SU-DHL-6 (cell line): Measurements from ENCODE around the gene PLA2G6.

Experiments
- H2AFZ ChIP-seq: fragments of 200-600 bp; sonication (generic); 2 replicates; pipeline ENCODE4 v1.6.1; 2014; ENCODE audit warnings: low read depth, mild to moderate bottlenecking, moderate library complexity, mixed read lengths, antibody characterized with exemption, low read length; ENCODE audit not compliant: severe bottlenecking
- H3F3A ChIP-seq: fragments of 200-600 bp; shearing (Covaris generic); 2 replicates; pipeline ENCODE4 v1.6.0; 2016; ENCODE audit warnings: antibody characterized with exemption, mild to moderate bottlenecking; ENCODE audit not compliant: insufficient read depth
- H3K27ac ChIP-seq: fragments of 200-600 bp; sonication (generic); 2 replicates; pipeline ENCODE4 v1.5.1; 2016; ENCODE audit warnings: low read depth, mild to moderate bottlenecking, low read length, moderate library complexity, mixed read lengths
- H3K27me3 ChIP-seq: fragments of 200-600 bp; sonication (generic), shearing (Covaris generic); 2 replicates; pipeline ENCODE4 v1.6.0; 2014; ENCODE audit warnings: mild to moderate bottlenecking, low read length
- H3K36me3 ChIP-seq: fragments of 200-600 bp; sonication (generic); 2 replicates; pipeline ENCODE4 v1.6.1; 2014; ENCODE audit warnings: mild to moderate bottlenecking, low read length, mixed read lengths
- H3K4me2 ChIP-seq: fragments of 300-600, 200-600 bp; shearing (Covaris generic), sonication (generic); 2 replicates; pipeline ENCODE4 v1.6.0; 2014; ENCODE audit warnings: low read length, low read depth, mild to moderate bottlenecking; ENCODE audit not compliant: poor library complexity, severe bottlenecking
- H3K4me3 ChIP-seq: fragments of 200-600 bp; sonication (generic); 2 replicates; pipeline ENCODE4 v1.5.1; 2014; ENCODE audit warnings: antibody characterized with exemption, low read length, mild to moderate bottlenecking, mixed read lengths; ENCODE audit not compliant: insufficient read depth, poor library complexity, severe bottlenecking
- H3K79me2 ChIP-seq: fragments of 200-600 bp; sonication (generic); 2 replicates; pipeline ENCODE4 v1.6.1; 2014; ENCODE audit warnings: mild to moderate bottlenecking, low read length, moderate library complexity; ENCODE audit not compliant: insufficient read depth
- H3K9ac ChIP-seq: fragments of 200-600 bp; sonication (generic); 2 replicates; pipeline ENCODE4 v1.7.0; 2014; ENCODE audit warnings: mild to moderate bottlenecking, low read length
- H3K9me2 ChIP-seq: fragments of 200-600 bp; sonication (generic); replicated peaks from 2 replicates; pipeline ENCODE4 v1.6.1; 2014; ENCODE audit warnings: low read length; ENCODE audit not compliant: insufficient read depth
- H3K9me3 ChIP-seq: fragments of 200-600 bp; sonication (generic); 2 replicates; pipeline ENCODE4 v1.6.1; 2014; ENCODE audit warnings: low read length, mixed read lengths; ENCODE audit not compliant: insufficient read depth
- H4K20me1 ChIP-seq: fragments of 200-600 bp; sonication (generic); 2 replicates; pipeline ENCODE4 v1.6.1; 2014; ENCODE audit warnings: low read depth, mild to moderate bottlenecking, antibody characterized with exemption, low read length, moderate library complexity, mixed read lengths
- EZH2phosphoT487 ChIP-seq: fragments of 200-600 bp; sonication (generic), shearing (Covaris generic); conservative IDR thresholded peaks from 2 replicates; pipeline ENCODE4 v1.6.1; 2018; ENCODE audit warnings: mild to moderate bottlenecking, antibody characterized with exemption, low read length, moderate library complexity, mixed read lengths
- TF ChIP-seq, protein P1 (sequence below): fragments of 200-600 bp; sonication (generic); IDR thresholded peaks from one replicate; pipeline ENCODE4 v1.5.1; 2017; ENCODE audit warnings: antibody characterized with exemption, mild to moderate bottlenecking, low read length, moderate library complexity; ENCODE audit not compliant: insufficient read depth, poor library complexity, severe bottlenecking

PLA2G6 gene

GRCh38 chr22:38169116-38169515 lies 12.5 kb downstream of the PLA2G6 start:
- Histone ChIP-seq H3K9me2 (no peaks in the 10 kb centered on the region), H3K36me3 (no peaks in the 10 kb centered on the region), H3K4me2 (no peak overlapping the region), H3K4me3 (no peak overlapping the region), H3K9ac (no peak overlapping the region), H3K9me3 (no peaks in the 10 kb centered on the region), H3F3A (no peaks in the 10 kb centered on the region), H2AFZ (no peak overlapping the region), H3K27me3 (no peaks in the 10 kb centered on the region), H4K20me1 (no peaks in the 10 kb centered on the region), H3K27ac (no peak overlapping the region), H3K79me2 (no peaks in the 10 kb centered on the region)
- TF ChIP-seq EZH2phosphoT487: no peak
- TF ChIP-seq, protein P1, sequence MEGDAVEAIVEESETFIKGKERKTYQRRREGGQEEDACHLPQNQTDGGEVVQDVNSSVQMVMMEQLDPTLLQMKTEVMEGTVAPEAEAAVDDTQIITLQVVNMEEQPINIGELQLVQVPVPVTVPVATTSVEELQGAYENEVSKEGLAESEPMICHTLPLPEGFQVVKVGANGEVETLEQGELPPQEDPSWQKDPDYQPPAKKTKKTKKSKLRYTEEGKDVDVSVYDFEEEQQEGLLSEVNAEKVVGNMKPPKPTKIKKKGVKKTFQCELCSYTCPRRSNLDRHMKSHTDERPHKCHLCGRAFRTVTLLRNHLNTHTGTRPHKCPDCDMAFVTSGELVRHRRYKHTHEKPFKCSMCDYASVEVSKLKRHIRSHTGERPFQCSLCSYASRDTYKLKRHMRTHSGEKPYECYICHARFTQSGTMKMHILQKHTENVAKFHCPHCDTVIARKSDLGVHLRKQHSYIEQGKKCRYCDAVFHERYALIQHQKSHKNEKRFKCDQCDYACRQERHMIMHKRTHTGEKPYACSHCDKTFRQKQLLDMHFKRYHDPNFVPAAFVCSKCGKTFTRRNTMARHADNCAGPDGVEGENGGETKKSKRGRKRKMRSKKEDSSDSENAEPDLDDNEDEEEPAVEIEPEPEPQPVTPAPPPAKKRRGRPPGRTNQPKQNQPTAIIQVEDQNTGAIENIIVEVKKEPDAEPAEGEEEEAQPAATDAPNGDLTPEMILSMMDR: no peak

DNA sequence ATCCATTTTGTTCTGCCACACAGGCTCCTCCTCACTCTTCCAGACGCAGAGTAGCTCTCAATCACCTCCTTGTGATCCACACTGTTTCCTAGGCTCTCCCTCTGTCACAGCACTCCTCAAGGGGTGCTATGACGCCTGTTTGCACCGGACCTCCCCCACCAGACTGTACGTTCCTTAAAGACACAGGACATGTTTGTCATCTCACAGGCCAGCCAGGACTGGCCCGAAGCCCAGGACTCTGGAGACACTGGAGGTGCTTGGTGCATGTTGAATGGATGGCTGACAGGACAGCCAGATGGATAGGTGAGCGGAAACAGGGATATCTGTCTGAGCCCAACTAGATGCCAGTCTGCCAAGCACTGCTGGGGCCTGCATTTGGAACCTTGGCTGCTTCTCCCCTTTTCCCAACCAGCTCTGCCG lies 13.6 kb downstream of the PLA2G6 start:
- H3K27me3 ChIP-seq: no peaks in the 10 kb centered on the region
- no peaks in the 10 kb centered on the region for H3F3A ChIP-seq
- no peaks in the 10 kb centered on the region for H3K36me3 ChIP-seq
- no peaks in the 10 kb centered on the region for H4K20me1 ChIP-seq
- H3K9me2 ChIP-seq: no peaks in the 10 kb centered on the region
- H3K9ac ChIP-seq: no peak overlapping the region
- H2AFZ ChIP-seq: no peak overlapping the region
- H3K4me2 ChIP-seq: no peak overlapping the region
- no peaks in the 10 kb centered on the region for H3K9me3 ChIP-seq
- no peak for TF ChIP-seq EZH2phosphoT487
- TF ChIP-seq, protein P1: no peak
- no peak overlapping the region for H3K27ac ChIP-seq
- H3K4me3 ChIP-seq: no peak overlapping the region
- H3K79me2 ChIP-seq: no peaks in the 10 kb centered on the region

- TF ChIP-seq, protein P1: no peak
- TF ChIP-seq EZH2phosphoT487: no peak
- H4K20me1 ChIP-seq: no peaks in the 10 kb centered on the region
- no peaks in the 10 kb centered on the region for H3K36me3 ChIP-seq
- H3K79me2 ChIP-seq: no peaks in the 10 kb centered on the region
- H3K9me2 ChIP-seq: no peaks in the 10 kb centered on the region
- no peak overlapping the region for H3K4me3 ChIP-seq
- no peak overlapping the region for H3K4me2 ChIP-seq
- no peaks in the 10 kb centered on the region for H3K9me3 ChIP-seq
- H3F3A ChIP-seq: no peaks in the 10 kb centered on the region
- H3K27ac ChIP-seq: no peak overlapping the region
- H3K9ac ChIP-seq: no peak overlapping the region
- no peak overlapping the region for H2AFZ ChIP-seq
- no peaks in the 10 kb centered on the region for H3K27me3 ChIP-seq
Measured at GRCh38 chr22:38165922-38166593, 15.6 kb downstream of the PLA2G6 start.
